ENCODE measurements around the gene SEMA6A. TPM values are rescaled to one million over a fixed set of nuclear protein-coding genes. Genes with fewer than 3 reads are reported as not detected.

SEMA6A gene
- total RNA-seq, 1 donor from 2014 or later: not detected

- intact Hi-C loops (cut with micrococcal nuclease): no loop called here
These were observed 78.8 kb downstream of the SEMA6A start for GRCh38 chr5:116495786-116496357.

- intact Hi-C loops (cut with micrococcal nuclease): no loop called here
These were observed 79.7 kb downstream of the SEMA6A start for GRCh38 chr5:116494784-116495450.

DNA sequence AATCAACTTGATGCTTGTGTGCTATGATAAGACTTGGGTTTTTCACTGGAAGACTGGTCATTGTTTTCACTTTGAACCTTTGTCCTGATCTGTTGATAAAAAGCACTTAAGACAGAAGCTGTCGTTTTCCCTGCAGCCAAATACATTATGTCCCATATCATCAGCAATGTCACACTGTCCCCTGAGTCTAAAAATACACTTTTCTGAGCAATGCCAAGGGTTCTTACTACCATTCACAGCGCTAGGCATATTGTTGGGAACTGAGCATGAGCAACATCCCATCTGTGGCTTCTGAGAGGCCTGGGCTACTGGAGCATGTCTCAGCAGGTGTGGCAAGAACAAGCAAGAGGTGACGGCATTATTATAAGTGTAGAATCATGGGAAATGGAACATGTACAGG is 81.8 kb downstream of the SEMA6A start:
- intact Hi-C loops (cut with micrococcal nuclease): no loop called here

DNA sequence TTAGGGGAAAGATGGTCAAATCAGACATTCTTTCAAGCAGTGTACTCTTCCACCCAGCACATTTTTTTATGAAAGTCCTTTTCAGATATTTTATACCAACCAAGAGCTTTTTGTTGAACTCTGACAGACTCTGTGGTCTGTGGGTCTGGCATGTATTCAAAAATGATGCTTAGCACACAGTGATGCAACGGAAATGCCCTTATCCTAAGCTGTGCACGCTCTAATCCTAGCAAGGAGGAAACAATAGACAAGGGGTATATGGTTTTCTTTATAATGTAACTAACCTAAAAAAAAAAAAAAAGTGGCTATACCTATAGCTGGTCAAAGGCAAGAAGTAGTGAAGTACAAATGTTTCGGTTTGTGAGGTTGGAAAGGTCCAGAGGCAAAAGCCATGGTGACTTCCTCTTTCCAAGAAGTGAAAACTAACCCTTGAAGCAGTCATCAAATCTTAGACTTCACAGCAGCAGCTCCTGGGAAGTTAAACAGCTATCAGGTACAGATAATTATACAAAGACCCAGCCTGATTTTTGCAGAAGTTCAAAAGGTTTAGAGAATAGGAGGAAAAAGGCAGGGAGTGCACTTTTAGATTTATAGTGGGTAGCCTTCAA is 82.5 kb downstream of the SEMA6A start:
- intact Hi-C loops (cut with micrococcal nuclease): no loop called here

DNA sequence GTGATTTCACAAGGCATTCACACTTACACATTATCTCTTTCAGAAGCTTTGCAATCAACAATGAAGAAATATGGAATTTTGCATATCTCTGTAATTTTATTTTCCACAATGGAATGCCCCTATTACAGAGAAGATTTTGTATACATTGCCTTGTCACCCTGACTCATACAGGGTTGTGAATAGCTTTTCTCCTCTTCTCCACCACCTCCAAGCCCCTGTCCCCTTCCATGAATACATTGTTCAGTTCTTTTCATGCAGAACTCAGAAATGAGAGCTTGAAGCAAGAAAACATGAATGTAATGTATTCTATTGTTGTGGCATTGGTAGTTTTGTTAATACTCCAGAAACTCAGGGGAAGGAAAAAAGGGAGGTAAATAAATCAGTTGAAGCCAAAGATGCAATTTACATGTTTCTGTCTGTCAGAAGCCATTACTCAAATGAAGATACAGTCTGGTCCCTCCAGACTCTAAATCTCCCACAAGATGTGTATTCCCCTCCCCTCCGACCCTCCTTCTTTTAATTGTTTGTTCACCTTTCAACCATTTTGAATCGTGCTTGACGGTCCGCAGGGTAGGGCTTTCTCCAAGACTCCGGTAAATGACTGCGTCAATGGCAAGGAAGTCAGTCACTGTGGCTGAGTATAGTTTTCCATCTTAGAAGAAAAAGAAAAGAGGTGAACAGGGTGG is 86.1 kb downstream of the SEMA6A start:
- intact Hi-C loops (cut with micrococcal nuclease): no loop called here

DNA sequence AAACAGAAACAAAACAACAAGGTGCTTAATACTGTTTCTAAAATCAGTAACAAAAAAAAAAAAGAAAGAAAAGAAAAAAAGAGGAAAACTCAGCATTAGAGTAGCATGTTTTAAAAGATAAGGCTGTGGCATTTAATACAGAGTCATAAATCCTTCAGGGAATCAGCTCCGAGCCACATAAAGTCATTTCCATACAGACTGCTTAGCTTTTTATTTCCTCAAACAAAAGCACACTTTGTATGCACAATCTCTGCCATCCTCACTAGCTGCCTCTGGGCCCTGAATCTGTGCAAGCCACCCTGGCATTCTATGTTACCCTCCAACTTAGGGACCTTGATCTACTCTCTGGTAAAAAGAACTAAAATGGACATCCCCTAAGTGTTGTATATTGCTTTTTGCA is 87.6 kb downstream of the SEMA6A start:
- intact Hi-C loops (cut with micrococcal nuclease): no loop called here

DNA sequence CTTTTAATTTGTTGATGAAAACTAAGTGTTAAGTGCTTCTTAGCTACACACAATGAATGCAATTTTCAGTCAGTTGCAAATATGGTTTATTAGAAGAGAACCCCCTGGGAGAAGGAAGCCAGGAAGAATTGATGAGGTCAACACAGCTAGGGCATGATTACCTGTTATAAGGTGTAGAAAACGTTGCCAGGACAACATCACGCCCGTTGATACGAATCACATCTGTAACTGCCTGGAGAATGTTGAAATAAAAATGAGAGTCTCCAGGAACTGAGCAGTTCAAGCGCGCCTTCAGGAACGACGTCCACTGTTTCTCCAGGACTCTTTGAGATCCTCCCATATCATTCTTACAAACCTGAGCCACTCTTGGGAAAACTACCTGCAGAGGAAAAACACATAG is 88.0 kb downstream of the SEMA6A start:
- intact Hi-C loops (cut with micrococcal nuclease): no loop called here

GRCh38 chr5:116484645-116485044 is 90.0 kb downstream of the SEMA6A start:
- intact Hi-C loops (cut with micrococcal nuclease): no loop called here

DNA sequence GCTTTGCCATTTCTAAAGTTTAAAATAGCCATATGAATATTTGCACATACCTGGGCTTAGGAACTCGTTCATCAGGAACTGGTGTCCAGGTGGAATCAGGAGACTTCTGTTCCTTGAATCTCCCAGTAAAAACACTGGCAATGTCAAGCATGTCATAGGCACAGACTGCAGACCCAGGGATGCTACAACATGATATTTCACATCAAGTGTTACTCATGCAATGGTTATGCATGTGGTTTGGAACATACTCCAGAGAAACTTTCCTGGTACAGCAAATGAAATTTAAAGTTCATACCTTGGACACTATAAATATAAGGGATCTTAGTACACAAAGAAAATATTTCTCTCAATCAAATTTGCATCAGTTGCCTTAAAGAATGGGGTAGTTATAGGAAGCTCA is 92.2 kb downstream of the SEMA6A start:
- intact Hi-C loops (cut with micrococcal nuclease): no loop called here

DNA sequence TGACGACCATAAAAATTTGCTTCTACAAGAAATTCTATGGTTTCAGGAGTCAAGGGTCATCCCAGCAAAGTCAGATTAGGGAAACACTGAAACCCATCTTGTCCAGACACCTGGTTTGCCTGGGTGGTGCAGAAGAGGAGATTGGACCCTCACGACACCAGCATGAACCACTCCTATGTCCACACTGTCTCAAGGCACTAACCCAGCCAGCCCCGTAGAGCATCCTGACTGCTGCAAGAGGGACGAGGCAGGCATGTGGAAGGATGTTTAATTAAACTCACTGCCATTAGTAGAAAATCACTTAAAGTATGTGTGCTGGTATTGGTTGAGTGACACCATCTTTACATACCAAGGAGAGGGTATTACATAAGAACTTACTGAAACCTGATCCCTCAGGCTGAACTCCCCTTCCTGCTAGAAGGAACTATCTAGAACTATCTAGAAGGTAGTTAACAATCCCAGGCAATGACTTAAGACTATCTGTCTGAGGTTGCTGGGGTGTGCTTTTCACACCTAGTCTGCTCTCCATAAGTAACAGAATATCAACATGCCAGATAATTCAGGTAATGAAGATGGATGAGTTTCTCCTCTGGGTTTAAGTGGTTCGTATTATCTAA is 93.6 kb downstream of the SEMA6A start:
- intact Hi-C loops (cut with micrococcal nuclease): no loop called here

- intact Hi-C loops (cut with micrococcal nuclease): no loop called here
These were observed 94.6 kb downstream of the SEMA6A start for GRCh38 chr5:116479776-116480675.

- intact Hi-C loops (cut with micrococcal nuclease): no loop called here
These were observed 96.1 kb downstream of the SEMA6A start for GRCh38 chr5:116478491-116478890.

- intact Hi-C loops (cut with micrococcal nuclease): no loop called here
These were observed 97.6 kb downstream of the SEMA6A start for GRCh38 chr5:116476897-116477537.

- intact Hi-C loops (cut with micrococcal nuclease): no loop called here
These were observed 99.3 kb downstream of the SEMA6A start for GRCh38 chr5:116475338-116475737.

- intact Hi-C loops (cut with micrococcal nuclease): no loop called here
These were observed 100.9 kb downstream of the SEMA6A start for GRCh38 chr5:116473706-116474105.

GRCh38 chr5:116472274-116472673 is 102.3 kb downstream of the SEMA6A start:
- intact Hi-C loops (cut with micrococcal nuclease): no loop called here

- intact Hi-C loops (cut with micrococcal nuclease): no loop called here
These were observed 105.0 kb downstream of the SEMA6A start for GRCh38 chr5:116469631-116470030.

GRCh38 chr5:116468583-116468982 is 106.0 kb downstream of the SEMA6A start:
- intact Hi-C loops (cut with micrococcal nuclease): no loop called here

DNA sequence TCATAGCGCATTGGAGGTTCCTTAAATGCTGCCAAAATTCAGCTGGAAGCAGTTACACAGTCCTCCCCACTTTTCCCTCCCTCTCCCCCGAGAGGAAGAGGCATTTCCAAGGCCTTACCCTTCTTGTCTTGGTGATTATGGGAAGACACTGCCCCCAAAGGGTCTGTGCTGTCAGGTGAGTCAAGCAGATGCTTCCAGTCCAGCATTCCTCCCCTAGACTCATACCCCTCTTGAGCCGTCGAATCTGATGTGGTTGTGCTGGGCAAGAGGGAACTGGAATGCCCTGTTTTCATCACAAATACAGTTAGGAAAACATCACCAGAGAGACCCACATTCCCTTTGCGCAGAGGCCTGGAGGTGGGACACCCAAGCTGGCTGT is 107.2 kb downstream of the SEMA6A start:
- intact Hi-C loops (cut with micrococcal nuclease): no loop called here

GRCh38 chr5:116466727-116467464 is 107.7 kb downstream of the SEMA6A start:
- intact Hi-C loops (cut with micrococcal nuclease): no loop called here
